CD4-positive, CD25-positive, alpha-beta regulatory T cell (primary cell): Measurements from ENCODE around the gene ZCCHC3. TPM values are rescaled to one million over a fixed set of nuclear protein-coding genes. Genes with fewer than 3 reads are reported as not detected.

ENCODE experiments used
- ATAC-seq, 2 donors: fragments of 150-1000 bp; cut with Tn5 transposase; one replicate each; pipeline ENCODE4 v1.10.0; 2021; ENCODE audit warnings: low read depth in 2 of 2, moderate number of reproducible peaks in 2 of 2, moderate library complexity in 1 of 2
- DNase-seq, 3 donors: peaks; one replicate each; pipeline versions ENCODE4 v3.0.0 to v3.0.0-alpha.2; 2012 to 2022; ENCODE audit warnings: mixed read lengths in 1 of 3
- H3K27ac ChIP-seq: one replicate; pipeline ENCODE4 v1.7.0; 2013; ENCODE audit warnings: mild to moderate bottlenecking, low read length; ENCODE audit not compliant: insufficient read depth, poor library complexity, severe bottlenecking
- H3K27me3 ChIP-seq: one replicate; pipeline ENCODE4 v1.7.0; 2013; ENCODE audit warnings: low read length; ENCODE audit not compliant: control insufficient read depth, insufficient read depth
- H3K36me3 ChIP-seq: one replicate; pipeline ENCODE4 v1.7.0; 2013; ENCODE audit warnings: mild to moderate bottlenecking, low read length, moderate library complexity; ENCODE audit not compliant: control insufficient read depth, insufficient read depth
- H3K4me1 ChIP-seq: 2 replicates; pipeline ENCODE4 v1.7.0; 2013; ENCODE audit warnings: mild to moderate bottlenecking, low read length; ENCODE audit not compliant: insufficient read depth, control insufficient read depth, poor library complexity, severe bottlenecking
- H3K4me3 ChIP-seq: one replicate; pipeline ENCODE4 v1.7.0; 2013; ENCODE audit warnings: low read depth, mild to moderate bottlenecking, low read length, moderate library complexity
- H3K9me3 ChIP-seq, 2 experiments: 1 replicate in 1 of 2; 2 replicates in 1 of 2; pipeline ENCODE4 v1.7.0; 2013; ENCODE audit warnings: low read length in 2 of 2, mild to moderate bottlenecking in 1 of 2, moderate library complexity in 1 of 2; ENCODE audit not compliant: control insufficient read depth in 2 of 2
- H3K27ac Mint-ChIP-seq, 3 donors: one replicate each; pipeline ENCODE4 v1.8.0; 2020 to 2022; ENCODE audit warnings: mild to moderate bottlenecking in 3 of 3, mixed read lengths in 3 of 3, moderate library complexity in 2 of 3
- H3K27me3 Mint-ChIP-seq: one replicate; pipeline ENCODE4 v1.8.0; 2022; ENCODE audit warnings: mild to moderate bottlenecking, mixed read lengths
- H3K36me3 Mint-ChIP-seq: one replicate; pipeline ENCODE4 v1.8.0; 2020; ENCODE audit warnings: mixed read lengths
- H3K4me1 Mint-ChIP-seq, 4 donors: one replicate each; pipeline ENCODE4 v1.8.0; 2020 to 2022; ENCODE audit warnings: mixed read lengths in 4 of 4, mild to moderate bottlenecking in 1 of 4
- H3K4me3 Mint-ChIP-seq, 4 donors: one replicate each; pipeline ENCODE4 v1.8.0; 2020 to 2022; ENCODE audit warnings: mild to moderate bottlenecking in 4 of 4, mixed read lengths in 4 of 4, moderate library complexity in 3 of 4
- H3K9me3 Mint-ChIP-seq, 7 donors: one replicate each; pipeline ENCODE4 v1.8.0; 2020 to 2022; ENCODE audit warnings: mixed read lengths in 7 of 7, mild to moderate bottlenecking in 3 of 7, moderate library complexity in 2 of 7
- polyA plus RNA-seq, 4 donors: library from polyadenylated mRNA; unstranded; fragments of 300-500 nt; fragmentation: Illumina TruSeq; gene quantifications; one replicate each; pipeline ENCODE4 v1.2.3, GENCODE V29; 2021
- total RNA-seq: library from RNA; stranded (reverse); gene quantifications from one replicate; pipeline ENCODE4 v1.2.3, GENCODE V29; 2022

ZCCHC3 gene
- total and polyA plus RNA-seq, 5 donors from 2014 or later, result 5.9 to 19.7 (median 8.9) TPM

DNA sequence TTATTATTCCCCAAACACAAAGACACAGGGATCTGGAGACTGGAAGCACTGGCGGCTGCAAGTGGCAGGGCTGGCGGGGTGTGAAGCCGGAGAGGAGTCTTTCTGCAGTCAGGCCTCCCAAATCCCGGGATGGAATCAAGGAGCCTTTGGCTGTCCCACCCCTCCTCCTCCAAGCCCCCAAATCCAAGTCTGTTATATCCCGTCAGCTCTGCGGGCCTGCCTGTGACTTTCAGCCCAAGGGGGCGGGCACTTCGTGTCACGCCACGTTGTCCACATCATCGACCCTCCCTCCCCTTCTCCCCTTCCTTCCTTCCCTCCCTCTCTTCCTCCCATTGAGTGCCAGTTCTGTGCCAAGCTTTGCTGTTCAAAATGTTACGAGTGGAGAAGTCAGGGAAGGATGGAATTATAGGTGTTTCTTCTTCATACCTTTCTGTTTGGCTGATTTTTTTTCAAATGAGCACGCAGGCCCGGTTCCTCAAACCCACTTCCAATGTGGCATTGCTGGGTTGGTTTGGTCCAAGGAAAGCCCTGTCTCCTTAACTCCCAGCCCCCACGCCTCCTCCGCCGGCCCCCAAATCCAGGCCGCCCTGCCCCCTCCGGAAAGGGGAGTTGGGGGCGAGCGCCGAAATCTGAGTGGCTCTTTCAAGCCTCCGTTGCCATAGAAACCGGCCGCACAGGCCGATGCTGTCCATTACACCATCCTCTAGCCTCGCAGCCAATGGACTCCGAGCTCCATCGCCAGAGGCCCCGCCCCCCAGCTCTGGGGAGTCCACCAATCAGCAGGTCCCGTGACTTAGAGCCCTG is 12.7 kb downstream of the ZCCHC3 start:
- Mint-ChIP-seq H3K4me3 (peak overlapping the region; percentile 6 to 85 (median 76)), H3K9me3 (peaks cover 0 to 2% (median 0%) of the 10 kb centered on the region in 7 donors), H3K27me3 (peaks cover 4% of the 10 kb centered on the region), H3K27ac (peak overlapping the region; percentile 55 to 91 (median 79)), H3K4me1 (peaks cover 0 to 18% (median 6%) of the 10 kb centered on the region in 4 donors), H3K36me3 (no peaks in the 10 kb centered on the region)
- H3K27me3 ChIP-seq, result no peaks in the 10 kb centered on the region
- H3K36me3 ChIP-seq, result no peaks in the 10 kb centered on the region
- H3K9me3 ChIP-seq, result no peaks in the 10 kb centered on the region
- ATAC-seq (peak; percentile 89 to 90), DNase-seq (peak; percentile 58 to 89 (median 66))
- H3K4me3 ChIP-seq, result no peak overlapping the region
- no peak overlapping the region for H3K27ac ChIP-seq
- H3K4me1 ChIP-seq, result peaks cover 8% of the 10 kb centered on the region

DNA sequence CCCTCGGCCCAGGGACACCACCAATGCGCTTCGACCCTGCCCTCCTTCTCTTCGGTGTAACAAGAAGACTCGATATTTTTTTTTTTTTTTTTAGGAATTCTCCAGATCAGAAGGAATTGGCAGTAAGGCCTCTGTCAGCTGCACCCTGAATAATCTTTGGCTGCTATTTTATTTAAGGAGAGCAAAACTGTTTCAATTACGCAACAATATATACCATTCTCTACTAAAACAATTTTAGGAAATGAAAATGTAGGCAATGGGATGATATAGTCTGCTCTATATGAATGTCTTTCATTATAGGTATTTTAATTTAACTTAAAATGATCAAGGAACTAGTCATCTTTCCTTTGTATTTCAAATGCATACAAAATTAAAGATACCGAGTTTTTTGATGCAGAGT is 13.3 kb downstream of the ZCCHC3 start:
- no peak overlapping the region for H3K27ac ChIP-seq
- peaks cover 0 to 2% (median 0%) of the 10 kb centered on the region in 7 donors for H3K9me3 Mint-ChIP-seq

DNA sequence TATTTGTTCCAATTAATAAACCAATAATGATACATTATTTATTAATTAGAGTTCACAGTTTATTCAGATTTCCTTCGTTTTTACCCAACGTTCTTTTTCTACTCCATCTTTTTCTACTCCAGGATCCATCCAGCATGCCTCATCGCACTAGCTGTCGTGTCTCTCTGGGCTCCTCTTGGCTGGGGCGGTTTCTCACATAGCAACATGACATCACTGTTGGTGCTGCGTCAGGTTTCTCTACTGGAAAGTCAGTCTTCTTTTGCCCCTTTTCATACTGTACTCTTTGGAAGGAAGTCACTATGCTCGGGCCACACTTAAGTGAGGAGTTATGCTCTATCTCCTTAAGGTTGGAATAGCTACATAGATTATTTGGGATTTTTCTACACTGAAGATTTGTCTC is 14.2 kb downstream of the ZCCHC3 start:
- DNase-seq (no peak), ATAC-seq (no peak)
- no peaks in the 10 kb centered on the region for H3K36me3 Mint-ChIP-seq
- peaks cover 4% of the 10 kb centered on the region for H3K27me3 Mint-ChIP-seq
- peak overlapping the region in 1 of 4 donors; percentile 44 for H3K4me3 Mint-ChIP-seq
- Histone ChIP-seq H3K36me3 (no peaks in the 10 kb centered on the region), H3K27me3 (no peaks in the 10 kb centered on the region), H3K27ac (no peak overlapping the region), H3K4me3 (no peak overlapping the region), H3K4me1 (peaks cover 8% of the 10 kb centered on the region), H3K9me3 (no peaks in the 10 kb centered on the region)
- peaks cover 0 to 18% (median 6%) of the 10 kb centered on the region in 4 donors for H3K4me1 Mint-ChIP-seq
- H3K9me3 Mint-ChIP-seq, result peaks cover 0 to 2% (median 0%) of the 10 kb centered on the region in 7 donors
- H3K27ac Mint-ChIP-seq, result no peak overlapping the region

More for the DNA sequence above, 13.3 kb downstream of the ZCCHC3 start:
- H3K4me1 ChIP-seq, result peaks cover 8% of the 10 kb centered on the region
- DNase-seq, result no peak
- peak overlapping the region in 3 of 4 donors; percentile 75 to 85 (median 76) for H3K4me3 Mint-ChIP-seq
- H3K27me3 Mint-ChIP-seq, result peaks cover 4% of the 10 kb centered on the region
- H3K36me3 Mint-ChIP-seq, result no peaks in the 10 kb centered on the region
- H3K9me3 ChIP-seq, result no peaks in the 10 kb centered on the region
- H3K4me3 ChIP-seq, result no peak overlapping the region
- H3K4me1 Mint-ChIP-seq, result peaks cover 0 to 18% (median 6%) of the 10 kb centered on the region in 4 donors
- H3K27ac Mint-ChIP-seq, result peak overlapping the region in 1 of 3 donors; percentile 55
- no peak for ATAC-seq
- H3K36me3 ChIP-seq, result no peaks in the 10 kb centered on the region
- H3K27me3 ChIP-seq, result no peaks in the 10 kb centered on the region

DNA sequence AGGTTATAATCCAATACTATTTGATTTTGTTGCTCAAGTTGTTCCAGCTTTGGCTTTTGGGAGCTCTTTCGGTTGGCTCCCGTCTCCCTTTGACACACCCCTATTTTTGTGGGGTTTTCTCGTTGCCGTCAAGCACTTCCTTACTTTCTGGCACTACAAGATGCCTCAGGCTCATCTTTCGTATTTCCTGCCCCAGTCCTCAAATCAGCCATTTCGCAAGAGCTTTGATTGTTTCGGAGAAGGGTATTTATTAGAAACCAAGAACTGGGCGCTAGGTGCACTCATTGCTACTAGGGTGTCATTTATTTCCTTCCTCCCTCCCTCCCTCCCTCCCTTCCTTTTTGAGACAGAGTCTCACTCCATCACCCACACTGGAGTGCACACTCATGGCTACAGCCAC is 14.7 kb downstream of the ZCCHC3 start:
- Mint-ChIP-seq H3K4me3 (no peak overlapping the region), H3K9me3 (peaks cover 0 to 2% (median 0%) of the 10 kb centered on the region in 7 donors), H3K4me1 (peaks cover 0 to 18% (median 6%) of the 10 kb centered on the region in 4 donors), H3K27ac (no peak overlapping the region), H3K36me3 (no peaks in the 10 kb centered on the region), H3K27me3 (peaks cover 4% of the 10 kb centered on the region)
- no peaks in the 10 kb centered on the region for H3K9me3 ChIP-seq
- H3K4me1 ChIP-seq, result peaks cover 8% of the 10 kb centered on the region
- no peaks in the 10 kb centered on the region for H3K36me3 ChIP-seq
- no peak overlapping the region for H3K27ac ChIP-seq
- no peaks in the 10 kb centered on the region for H3K27me3 ChIP-seq
- no peak for DNase-seq
- H3K4me3 ChIP-seq, result no peak overlapping the region
- ATAC-seq, result no peak

DNA sequence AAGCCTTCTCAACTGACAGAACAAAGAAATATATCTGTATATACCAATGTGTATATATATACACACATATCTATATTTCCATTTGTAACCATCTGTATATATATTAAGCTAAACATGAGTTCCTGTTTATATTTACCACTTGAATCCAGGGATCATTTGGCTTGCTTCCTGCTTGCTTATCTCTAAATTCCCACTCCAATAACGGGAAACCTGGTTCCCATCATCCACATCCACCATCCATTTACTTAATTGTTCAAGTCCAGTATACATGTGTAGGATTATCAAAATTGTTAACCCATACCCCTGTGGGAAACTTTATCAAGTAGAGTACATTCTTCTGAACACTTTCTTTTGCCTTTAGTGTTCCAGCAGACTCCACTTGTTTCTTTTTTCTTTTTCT is 15.5 kb downstream of the ZCCHC3 start:
- no peak overlapping the region for H3K4me3 Mint-ChIP-seq
- no peak for ATAC-seq

DNA sequence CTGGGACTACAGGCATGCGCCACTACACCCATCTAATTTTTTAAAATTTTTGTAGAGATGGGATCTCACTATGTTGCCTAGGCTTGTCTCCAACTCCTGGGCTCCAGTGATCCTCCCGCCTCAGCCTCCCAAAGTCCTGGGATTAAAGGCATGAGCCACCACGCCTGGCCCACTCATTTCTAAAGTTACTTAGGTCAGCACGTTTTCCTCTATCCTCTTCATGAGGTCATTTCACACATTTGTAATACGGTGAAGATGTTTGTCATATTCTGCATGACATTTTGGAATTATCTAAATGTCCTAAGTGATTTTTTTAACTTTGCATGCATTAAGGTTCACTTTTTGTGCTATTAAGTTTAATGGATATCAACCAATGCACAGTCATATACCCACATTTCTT is 16.0 kb downstream of the ZCCHC3 start:
- no peak overlapping the region for H3K4me3 ChIP-seq
- H3K27ac ChIP-seq, result no peak overlapping the region
- no peaks in the 10 kb centered on the region for H3K9me3 Mint-ChIP-seq
- no peaks in the 10 kb centered on the region for H3K27me3 ChIP-seq
- DNase-seq (no peak), ATAC-seq (no peak)
- no peaks in the 10 kb centered on the region for H3K36me3 Mint-ChIP-seq
- peaks cover 4% of the 10 kb centered on the region for H3K27me3 Mint-ChIP-seq
- no peaks in the 10 kb centered on the region for H3K36me3 ChIP-seq
- H3K9me3 ChIP-seq, result no peaks in the 10 kb centered on the region
- no peak overlapping the region for H3K27ac Mint-ChIP-seq
- no peak overlapping the region for H3K4me3 Mint-ChIP-seq
- peaks cover 0 to 18% (median 6%) of the 10 kb centered on the region in 4 donors for H3K4me1 Mint-ChIP-seq
- H3K4me1 ChIP-seq, result peaks cover 8% of the 10 kb centered on the region

More for the DNA sequence above, 15.5 kb downstream of the ZCCHC3 start:
- peak overlapping the region in 1 of 3 donors; percentile 67 for H3K27ac Mint-ChIP-seq
- peaks cover 0 to 2% (median 0%) of the 10 kb centered on the region in 7 donors for H3K9me3 Mint-ChIP-seq
- Histone ChIP-seq H3K36me3 (no peaks in the 10 kb centered on the region), H3K9me3 (no peaks in the 10 kb centered on the region), H3K27me3 (no peaks in the 10 kb centered on the region), H3K27ac (no peak overlapping the region), H3K4me3 (no peak overlapping the region), H3K4me1 (peaks cover 8% of the 10 kb centered on the region)
- H3K27me3 Mint-ChIP-seq, result peaks cover 4% of the 10 kb centered on the region
- no peaks in the 10 kb centered on the region for H3K36me3 Mint-ChIP-seq
- peaks cover 0 to 18% (median 6%) of the 10 kb centered on the region in 4 donors for H3K4me1 Mint-ChIP-seq
- DNase-seq, result no peak

DNA sequence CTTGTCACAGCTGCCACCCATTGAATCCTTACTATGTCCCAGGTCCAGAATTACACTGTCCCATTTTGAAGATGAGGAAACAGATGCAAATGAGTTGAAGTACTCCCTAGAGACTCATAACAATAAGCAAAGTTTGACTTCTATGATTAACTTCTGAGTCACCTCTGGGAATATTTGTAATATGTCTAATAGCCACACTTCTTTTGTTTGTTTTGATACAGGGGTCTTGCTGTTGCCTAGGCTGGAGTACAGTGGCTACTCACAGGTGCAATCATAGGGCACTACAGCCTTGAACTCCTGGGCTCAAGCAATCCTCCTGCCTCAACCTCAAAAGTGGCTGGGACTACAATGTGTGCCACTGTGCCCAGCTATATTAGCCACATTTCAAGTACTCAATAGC is 16.6 kb downstream of the ZCCHC3 start:
- no peak overlapping the region for H3K4me3 Mint-ChIP-seq
- Histone ChIP-seq H3K9me3 (no peaks in the 10 kb centered on the region), H3K4me1 (peaks cover 8% of the 10 kb centered on the region), H3K27me3 (no peaks in the 10 kb centered on the region), H3K4me3 (no peak overlapping the region), H3K36me3 (no peaks in the 10 kb centered on the region), H3K27ac (no peak overlapping the region)
- DNase-seq, result no peak
- peaks cover 4% of the 10 kb centered on the region for H3K27me3 Mint-ChIP-seq
- no peak for ATAC-seq
- no peaks in the 10 kb centered on the region for H3K9me3 Mint-ChIP-seq
- no peaks in the 10 kb centered on the region for H3K36me3 Mint-ChIP-seq
- H3K27ac Mint-ChIP-seq, result no peak overlapping the region
- peaks cover 0 to 18% (median 6%) of the 10 kb centered on the region in 4 donors for H3K4me1 Mint-ChIP-seq
